Activated naive CD8-positive, alpha-beta T cell (primary cell): ENCODE results near the gene KCNH8.

Experiments used
- H3K27ac Mint-ChIP-seq: one replicate; pipeline ENCODE4 v1.8.0; 2021; ENCODE audit warnings: mixed read lengths
- H3K27me3 Mint-ChIP-seq: one replicate; pipeline ENCODE4 v1.8.0; 2021; ENCODE audit warnings: mixed read lengths
- H3K36me3 Mint-ChIP-seq: one replicate; pipeline ENCODE4 v1.8.0; 2021; ENCODE audit warnings: mixed read lengths
- H3K4me1 Mint-ChIP-seq: one replicate; pipeline ENCODE4 v1.8.0; 2021; ENCODE audit warnings: low read depth, mixed read lengths
- H3K4me3 Mint-ChIP-seq: one replicate; pipeline ENCODE4 v1.8.0; 2021; ENCODE audit warnings: mild to moderate bottlenecking, mixed read lengths
- H3K9me3 Mint-ChIP-seq: one replicate; pipeline ENCODE4 v1.8.0; 2021; ENCODE audit warnings: low read depth, mixed read lengths

Gene KCNH8

DNA sequence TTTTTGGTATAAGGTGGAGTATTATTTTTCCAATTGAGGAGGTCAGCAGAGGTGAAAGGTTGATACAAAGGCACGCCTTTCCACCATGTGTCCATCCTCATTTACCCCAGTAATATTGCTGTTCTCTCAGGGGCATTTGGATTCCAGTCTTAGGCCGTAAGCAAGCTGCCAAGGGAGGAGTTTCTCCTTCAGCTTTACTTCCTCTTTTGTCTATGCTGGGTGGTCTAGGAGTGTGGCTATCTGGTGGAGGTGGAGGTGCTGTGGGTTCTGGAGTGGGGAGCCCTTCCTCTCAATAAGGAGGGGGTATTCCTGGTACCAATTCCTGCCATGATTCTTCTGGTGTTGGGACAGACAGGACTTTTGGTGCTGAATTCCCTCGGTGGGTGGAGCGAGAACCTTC lies 340.6 kb downstream of the KCNH8 start:
- H3K27me3 Mint-ChIP-seq: no peaks in the 10 kb centered on the region
- no peak overlapping the region for H3K27ac Mint-ChIP-seq
- no peaks in the 10 kb centered on the region for H3K36me3 Mint-ChIP-seq
- no peaks in the 10 kb centered on the region for H3K4me1 Mint-ChIP-seq
- H3K4me3 Mint-ChIP-seq: no peak overlapping the region
- no peaks in the 10 kb centered on the region for H3K9me3 Mint-ChIP-seq

DNA sequence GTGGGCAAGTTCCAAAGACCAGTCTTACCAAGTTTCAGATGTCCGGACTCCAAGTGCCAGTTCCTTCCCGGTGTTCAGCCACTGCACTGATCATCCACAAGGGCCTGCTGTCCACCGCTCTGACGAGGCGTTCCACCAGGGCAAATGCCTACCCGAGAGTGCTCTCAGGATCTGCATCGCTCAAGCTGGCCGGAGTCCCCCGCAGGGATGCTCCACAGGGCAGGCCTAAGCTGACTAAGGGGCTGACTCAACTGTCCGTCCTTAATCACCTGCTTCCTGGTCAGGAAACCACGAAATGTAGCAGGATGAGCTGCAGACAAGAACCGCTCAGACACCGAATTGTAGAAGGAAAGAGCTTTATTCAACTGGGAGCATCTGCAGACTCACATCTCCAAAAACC lies 341.6 kb downstream of the KCNH8 start:
- no peaks in the 10 kb centered on the region for H3K4me1 Mint-ChIP-seq
- no peaks in the 10 kb centered on the region for H3K27me3 Mint-ChIP-seq
- H3K4me3 Mint-ChIP-seq: no peak overlapping the region
- H3K27ac Mint-ChIP-seq: no peak overlapping the region
- no peaks in the 10 kb centered on the region for H3K36me3 Mint-ChIP-seq
- H3K9me3 Mint-ChIP-seq: no peaks in the 10 kb centered on the region

DNA sequence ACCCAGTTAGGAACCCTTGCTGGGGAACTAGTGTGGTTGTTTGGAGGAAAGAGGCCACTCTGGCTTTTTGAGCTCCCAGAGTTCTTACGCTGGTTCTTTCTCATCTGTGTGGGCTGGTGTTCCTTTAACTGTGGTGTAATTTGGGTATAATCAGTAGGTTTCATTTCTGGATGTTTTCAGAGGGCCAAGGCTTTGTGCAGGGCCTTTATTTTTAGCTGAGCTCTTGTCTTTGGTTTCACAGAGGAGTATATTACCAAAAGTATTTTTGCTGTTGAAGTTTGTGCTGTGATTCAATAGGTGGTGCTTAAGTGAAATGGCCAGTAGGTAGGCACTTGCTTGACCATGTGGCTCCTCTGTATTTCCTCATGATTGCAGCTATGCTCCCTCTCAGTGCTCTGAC lies 357.9 kb downstream of the KCNH8 start:
- H3K27me3 Mint-ChIP-seq: no peaks in the 10 kb centered on the region
- H3K9me3 Mint-ChIP-seq: no peaks in the 10 kb centered on the region
- H3K4me3 Mint-ChIP-seq: no peak overlapping the region
- no peaks in the 10 kb centered on the region for H3K4me1 Mint-ChIP-seq
- H3K27ac Mint-ChIP-seq: no peak overlapping the region
- H3K36me3 Mint-ChIP-seq: no peaks in the 10 kb centered on the region

DNA sequence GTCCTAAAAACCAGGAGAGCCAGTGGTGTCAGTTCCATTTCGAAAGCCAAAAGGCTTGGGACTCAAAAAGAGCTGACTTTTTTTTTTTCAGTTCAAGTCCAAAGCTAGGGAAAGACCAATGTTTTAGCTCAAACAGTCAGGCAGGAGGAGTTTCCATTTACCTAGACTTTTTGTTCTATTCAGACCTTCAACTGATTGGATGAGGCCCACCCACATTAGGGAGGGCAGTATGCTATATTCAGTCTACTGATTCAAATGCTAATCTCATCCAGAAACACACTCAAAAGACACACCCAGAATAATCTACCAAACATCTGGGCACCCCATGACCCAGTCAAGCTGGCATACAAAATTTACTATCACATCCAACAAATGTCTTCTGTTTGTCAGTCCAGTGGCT lies 374.0 kb downstream of the KCNH8 start:
- peaks cover 4% of the 10 kb centered on the region for H3K9me3 Mint-ChIP-seq
- no peak overlapping the region for H3K27ac Mint-ChIP-seq
- no peaks in the 10 kb centered on the region for H3K4me1 Mint-ChIP-seq
- H3K4me3 Mint-ChIP-seq: no peak overlapping the region
- H3K27me3 Mint-ChIP-seq: no peaks in the 10 kb centered on the region
- H3K36me3 Mint-ChIP-seq: no peaks in the 10 kb centered on the region

DNA sequence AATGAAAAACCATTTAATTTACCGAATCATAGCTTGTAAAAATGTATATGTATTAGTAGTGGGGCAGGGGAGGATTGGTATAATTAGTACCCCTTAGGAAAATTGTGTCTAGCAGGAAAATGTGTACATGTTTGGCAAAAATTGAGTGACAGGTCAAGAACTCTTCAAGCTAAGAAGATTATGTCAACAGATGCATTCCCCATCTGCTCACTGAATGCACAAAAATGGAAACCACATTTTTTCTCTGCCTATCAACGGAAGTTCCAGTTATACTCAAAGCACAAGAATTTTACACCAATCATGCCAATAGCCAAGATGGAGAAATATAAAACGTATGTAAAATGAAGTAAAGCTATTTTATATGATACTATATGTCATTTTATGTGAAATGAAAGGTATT lies 377.8 kb downstream of the KCNH8 start:
- no peaks in the 10 kb centered on the region for H3K27me3 Mint-ChIP-seq
- no peak overlapping the region for H3K27ac Mint-ChIP-seq
- H3K4me1 Mint-ChIP-seq: no peaks in the 10 kb centered on the region
- peaks cover 4% of the 10 kb centered on the region for H3K9me3 Mint-ChIP-seq
- H3K4me3 Mint-ChIP-seq: no peak overlapping the region
- H3K36me3 Mint-ChIP-seq: no peaks in the 10 kb centered on the region

DNA sequence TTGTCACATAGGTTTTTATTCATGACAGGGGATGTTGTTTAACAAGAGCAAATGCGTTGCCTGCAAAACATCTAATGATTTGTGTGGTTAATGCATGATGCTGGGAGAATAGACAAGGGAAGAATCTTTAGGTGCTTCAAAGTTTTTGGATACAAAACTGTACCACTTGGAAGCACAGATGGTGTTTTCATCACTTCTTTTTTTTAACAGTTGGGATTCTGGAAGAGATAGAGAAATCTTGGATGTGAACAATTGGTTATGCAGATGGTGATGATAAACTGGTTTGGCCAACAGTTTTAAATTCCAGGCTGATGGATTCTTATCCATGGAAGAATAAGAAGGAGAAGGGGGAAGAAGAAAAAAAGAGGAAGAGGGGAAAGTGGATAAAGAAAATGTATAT lies 379.4 kb downstream of the KCNH8 start:
- Mint-ChIP-seq H3K36me3 (no peaks in the 10 kb centered on the region), H3K9me3 (no peaks in the 10 kb centered on the region), H3K27me3 (no peaks in the 10 kb centered on the region), H3K4me3 (no peak overlapping the region), H3K27ac (no peak overlapping the region), H3K4me1 (no peaks in the 10 kb centered on the region)

DNA sequence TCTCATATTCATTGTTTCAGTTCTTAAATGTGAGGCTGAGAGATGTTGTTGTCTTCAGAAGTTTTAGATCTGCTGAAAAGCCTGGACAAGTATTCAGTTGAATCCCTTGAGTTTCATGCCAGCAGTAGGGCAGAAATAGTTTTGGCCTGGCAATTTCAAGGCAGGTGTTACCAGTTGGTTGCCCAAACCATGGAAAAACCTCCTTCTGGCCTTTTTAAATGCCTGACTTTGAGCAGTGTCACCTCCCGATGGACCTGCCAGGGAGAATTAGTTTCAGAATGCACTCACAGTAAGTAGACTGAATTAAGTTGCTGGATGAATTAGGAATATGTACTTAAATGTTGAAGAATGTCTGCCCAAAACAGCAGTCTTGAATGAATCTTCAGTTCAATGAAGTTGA lies 383.1 kb downstream of the KCNH8 start:
- no peak overlapping the region for H3K4me3 Mint-ChIP-seq
- no peaks in the 10 kb centered on the region for H3K27me3 Mint-ChIP-seq
- no peak overlapping the region for H3K27ac Mint-ChIP-seq
- H3K4me1 Mint-ChIP-seq: no peaks in the 10 kb centered on the region
- H3K9me3 Mint-ChIP-seq: no peaks in the 10 kb centered on the region
- no peaks in the 10 kb centered on the region for H3K36me3 Mint-ChIP-seq

DNA sequence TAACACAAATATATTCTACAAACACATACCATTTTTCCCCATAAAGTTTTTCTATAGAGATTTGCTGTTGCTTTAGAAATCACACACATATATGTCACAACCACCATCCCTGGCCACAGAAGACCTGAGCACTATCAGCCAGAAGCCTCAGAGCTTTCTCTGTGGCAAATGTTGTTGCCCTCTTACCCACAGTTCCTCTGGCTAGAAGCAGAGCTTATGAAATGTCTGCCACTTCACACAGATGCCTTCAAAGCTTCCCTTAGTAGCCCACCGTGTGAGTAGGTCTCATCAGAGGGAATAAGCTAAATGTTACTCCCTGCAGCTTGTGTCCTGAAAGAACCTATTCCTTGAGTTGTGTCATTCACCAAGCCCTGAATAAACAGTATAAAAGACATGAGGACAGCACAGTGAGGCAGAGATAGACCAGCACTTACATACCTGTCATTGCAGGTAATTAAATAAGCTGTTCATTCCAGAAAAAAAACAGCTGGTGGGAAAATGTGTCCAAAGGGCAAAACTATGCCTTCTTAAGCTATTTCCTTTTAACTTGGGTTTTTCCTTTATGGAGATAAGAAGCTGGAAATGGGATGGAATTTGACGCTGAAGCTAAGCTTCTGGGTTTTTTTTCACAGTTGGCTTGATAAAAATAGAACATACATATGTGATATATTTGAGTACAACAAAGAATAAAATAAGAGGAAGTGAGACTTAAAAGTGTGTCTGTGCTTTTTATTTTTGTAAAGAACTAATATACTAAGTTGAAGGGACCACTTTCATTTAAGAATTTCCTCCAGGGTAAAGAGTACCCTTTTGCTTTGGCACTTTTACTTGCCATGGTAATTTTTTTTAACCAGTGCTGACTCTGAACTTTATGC lies 391.4 kb downstream of the KCNH8 start:
- no peaks in the 10 kb centered on the region for H3K9me3 Mint-ChIP-seq
- H3K27ac Mint-ChIP-seq: no peak overlapping the region
- H3K4me3 Mint-ChIP-seq: no peak overlapping the region
- H3K36me3 Mint-ChIP-seq: no peaks in the 10 kb centered on the region
- no peaks in the 10 kb centered on the region for H3K4me1 Mint-ChIP-seq
- H3K27me3 Mint-ChIP-seq: peaks cover 3% of the 10 kb centered on the region

DNA sequence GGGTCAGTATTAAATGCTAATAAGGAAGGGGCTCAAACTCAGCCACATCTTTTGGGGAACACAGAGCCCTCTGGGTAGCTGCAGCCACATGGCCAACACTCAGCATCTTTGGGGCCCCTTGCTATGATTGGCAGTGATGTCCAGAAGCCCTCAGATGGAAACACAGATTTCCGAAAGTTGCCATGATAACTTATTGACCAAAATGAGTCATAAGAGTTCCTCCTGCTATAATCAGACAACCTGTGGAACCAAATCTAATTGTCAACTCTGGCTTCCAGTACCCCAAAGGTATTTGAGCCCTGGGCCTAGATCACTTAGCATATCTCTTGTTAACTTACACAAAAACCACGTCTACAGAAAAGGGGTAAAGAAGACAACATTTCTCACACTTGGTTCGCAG lies 392.2 kb downstream of the KCNH8 start:
- no peaks in the 10 kb centered on the region for H3K36me3 Mint-ChIP-seq
- H3K4me3 Mint-ChIP-seq: no peak overlapping the region
- H3K9me3 Mint-ChIP-seq: no peaks in the 10 kb centered on the region
- H3K27me3 Mint-ChIP-seq: peaks cover 3% of the 10 kb centered on the region
- no peak overlapping the region for H3K27ac Mint-ChIP-seq
- H3K4me1 Mint-ChIP-seq: no peaks in the 10 kb centered on the region

DNA sequence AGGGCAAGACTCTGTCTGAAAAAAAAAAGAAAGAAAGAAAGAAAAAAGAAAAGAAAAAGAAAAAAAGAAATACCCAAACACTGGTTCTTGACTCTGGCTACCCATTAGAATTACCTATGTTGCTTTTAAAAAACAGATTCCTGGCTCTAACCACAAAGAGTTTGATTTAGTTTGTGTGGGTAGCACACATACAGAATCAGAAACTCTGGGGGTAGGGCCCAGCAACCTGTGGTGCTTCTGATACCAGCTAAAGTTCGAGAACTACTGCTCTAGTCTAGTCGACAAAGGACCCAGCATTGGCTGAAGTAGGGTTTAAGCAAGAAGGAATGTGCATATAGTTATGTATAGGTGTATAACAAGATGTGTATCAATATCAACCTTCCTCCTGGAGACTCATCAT lies 393.0 kb downstream of the KCNH8 start:
- Mint-ChIP-seq H3K9me3 (no peaks in the 10 kb centered on the region), H3K27ac (no peak overlapping the region)

DNA sequence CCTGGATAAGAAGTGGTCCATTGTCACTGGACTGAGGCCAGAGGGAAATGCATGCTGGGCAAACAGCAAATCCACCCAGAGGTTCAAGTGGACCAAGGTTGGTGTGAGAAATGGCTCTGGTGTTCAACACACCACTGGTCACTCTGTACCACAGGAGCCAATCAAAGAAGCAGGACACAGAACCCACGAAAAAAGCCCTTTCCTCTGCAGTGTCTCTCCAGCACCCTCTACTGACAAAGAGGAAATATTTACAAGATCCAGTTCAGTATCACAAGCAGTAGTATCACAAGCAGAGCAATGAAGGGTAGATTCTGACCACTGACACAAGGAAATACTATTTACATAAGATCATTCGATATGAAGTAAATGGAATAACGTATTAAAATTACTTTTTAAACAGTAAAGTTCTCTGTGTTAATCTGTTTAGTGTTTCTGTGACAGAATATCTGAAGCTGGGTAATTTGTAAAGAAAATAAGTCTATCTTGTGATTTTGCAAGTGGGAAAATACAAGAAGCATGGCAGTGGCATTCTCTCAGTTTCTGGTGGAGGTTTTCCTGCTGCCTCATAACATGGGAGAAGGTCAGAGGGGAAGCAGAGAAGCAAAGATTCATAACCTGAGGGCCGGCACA lies 395.0 kb downstream of the KCNH8 start:
- no peak overlapping the region for H3K27ac Mint-ChIP-seq
- H3K9me3 Mint-ChIP-seq: no peaks in the 10 kb centered on the region
- peaks cover 2% of the 10 kb centered on the region for H3K27me3 Mint-ChIP-seq
- no peak overlapping the region for H3K4me3 Mint-ChIP-seq
- no peaks in the 10 kb centered on the region for H3K36me3 Mint-ChIP-seq
- H3K4me1 Mint-ChIP-seq: no peaks in the 10 kb centered on the region

More for the DNA sequence above, 393.0 kb downstream of the KCNH8 start:
- no peaks in the 10 kb centered on the region for H3K36me3 Mint-ChIP-seq
- H3K4me3 Mint-ChIP-seq: no peak overlapping the region
- H3K4me1 Mint-ChIP-seq: no peaks in the 10 kb centered on the region
- H3K27me3 Mint-ChIP-seq: peaks cover 3% of the 10 kb centered on the region

DNA sequence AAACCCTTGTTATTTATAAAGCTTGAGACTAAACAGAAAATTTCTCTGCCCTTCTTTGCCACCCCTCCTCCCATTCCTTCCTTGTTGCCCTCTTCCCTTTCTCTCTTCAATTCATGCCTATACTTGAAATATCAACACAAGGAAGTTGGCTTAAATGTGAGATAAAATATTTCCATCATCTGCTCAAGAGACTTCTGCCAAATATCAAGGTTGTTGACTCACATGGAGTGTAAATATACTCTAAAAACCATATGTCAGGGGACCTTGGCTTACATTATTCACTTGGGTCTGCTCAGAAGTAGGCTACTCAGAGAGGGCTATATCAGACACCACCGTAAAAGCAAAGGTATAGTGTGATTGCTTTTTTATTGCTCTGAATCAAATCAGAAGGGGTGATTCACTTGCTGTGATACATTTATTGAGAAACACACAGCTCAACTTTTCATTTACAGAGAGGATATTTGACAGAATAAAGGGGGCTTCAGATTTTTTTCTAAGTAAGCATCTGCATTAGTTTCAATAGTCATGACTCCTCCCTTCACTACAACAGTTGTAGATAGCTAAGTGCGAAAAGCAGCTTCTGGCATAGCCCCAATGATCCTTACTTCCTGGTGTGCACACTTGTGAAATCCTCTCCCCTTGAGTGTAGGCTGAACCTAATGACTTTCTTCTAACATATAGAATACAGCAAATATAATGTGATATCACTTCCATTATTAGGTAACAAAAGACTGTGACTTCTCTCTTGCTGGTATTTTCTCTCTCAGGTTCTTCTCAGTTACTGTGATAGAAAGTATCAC lies 399.6 kb downstream of the KCNH8 start:
- Mint-ChIP-seq H3K27me3 (no peaks in the 10 kb centered on the region), H3K9me3 (peaks cover 6% of the 10 kb centered on the region), H3K36me3 (no peaks in the 10 kb centered on the region), H3K27ac (no peak overlapping the region), H3K4me1 (no peaks in the 10 kb centered on the region), H3K4me3 (no peak overlapping the region)

DNA sequence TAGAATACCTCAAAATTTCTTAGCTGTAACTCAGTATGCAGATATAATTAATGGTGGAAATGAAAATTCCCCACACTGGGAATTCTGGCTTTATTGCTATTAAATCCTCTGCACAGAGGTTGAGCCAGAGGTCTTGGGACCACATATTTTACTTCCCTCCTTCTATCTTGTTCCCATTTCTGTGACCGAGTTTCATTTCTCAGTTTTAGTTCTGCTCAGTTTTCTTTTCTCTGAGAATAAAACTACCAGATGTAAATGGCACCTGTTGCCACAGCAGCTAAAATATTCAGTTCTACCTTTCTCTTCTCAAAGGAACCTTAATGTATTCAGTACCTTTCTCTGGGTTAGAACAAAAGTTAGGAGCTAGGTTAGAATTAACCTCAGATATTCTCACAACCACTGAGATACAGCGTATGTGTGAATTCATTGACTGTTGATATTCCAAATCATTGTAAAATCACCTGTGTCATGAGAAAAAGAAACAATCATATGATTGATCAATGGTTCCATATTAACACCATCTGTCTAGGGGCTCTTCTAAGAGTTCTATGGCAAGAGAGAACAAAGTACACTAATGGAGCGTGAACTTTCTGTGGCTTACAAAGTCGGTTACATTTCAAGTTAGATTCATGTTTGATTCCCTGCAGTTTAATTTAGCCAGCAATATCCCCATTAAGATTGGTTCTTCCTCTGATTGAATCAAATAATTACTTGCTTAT lies 411.6 kb downstream of the KCNH8 start:
- Mint-ChIP-seq H3K4me3 (no peak overlapping the region), H3K27ac (no peak overlapping the region), H3K27me3 (no peaks in the 10 kb centered on the region), H3K36me3 (no peaks in the 10 kb centered on the region), H3K4me1 (no peaks in the 10 kb centered on the region), H3K9me3 (no peaks in the 10 kb centered on the region)

DNA sequence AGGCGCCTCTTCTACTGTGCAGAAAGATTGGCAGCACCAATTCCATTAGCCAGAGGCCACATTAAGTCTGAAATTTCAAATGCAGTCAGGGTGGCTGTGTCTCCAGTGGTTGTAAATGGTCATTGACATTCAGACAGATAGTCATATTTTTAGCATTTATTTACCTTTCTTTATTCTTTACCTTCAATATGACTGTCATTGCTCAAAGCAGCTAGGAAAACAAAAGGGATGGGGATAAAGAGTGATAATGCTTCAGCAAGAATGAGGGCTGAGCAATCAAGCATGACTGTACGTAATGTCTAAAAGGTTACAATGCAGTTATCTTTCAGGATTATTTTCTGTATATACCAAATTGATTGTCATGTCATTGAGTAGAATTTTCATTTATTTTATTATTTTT lies 425.3 kb downstream of the KCNH8 start:
- no peak overlapping the region for H3K27ac Mint-ChIP-seq
- no peaks in the 10 kb centered on the region for H3K36me3 Mint-ChIP-seq
- peaks cover 1% of the 10 kb centered on the region for H3K9me3 Mint-ChIP-seq
- H3K4me3 Mint-ChIP-seq: no peak overlapping the region
- H3K4me1 Mint-ChIP-seq: no peaks in the 10 kb centered on the region
- H3K27me3 Mint-ChIP-seq: no peaks in the 10 kb centered on the region

DNA sequence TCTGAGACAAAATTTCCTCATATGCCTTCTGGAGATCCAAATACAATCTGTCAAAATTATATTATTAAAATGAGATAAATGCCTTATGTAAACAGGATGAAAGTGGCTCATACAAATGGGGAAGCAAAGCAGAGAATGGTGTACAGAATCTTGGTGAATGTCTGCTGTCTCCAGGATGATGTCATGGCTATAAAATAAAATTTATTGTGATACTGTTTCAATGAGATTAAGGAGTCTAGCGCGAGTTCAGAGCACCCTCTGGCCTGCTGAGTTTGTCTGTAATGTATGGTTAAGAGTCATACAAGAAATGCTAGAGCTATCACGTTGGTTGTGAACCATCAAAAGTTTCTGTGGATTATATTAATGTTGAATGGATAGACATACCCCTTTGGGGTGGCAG lies 426.0 kb downstream of the KCNH8 start:
- Mint-ChIP-seq H3K4me3 (no peak overlapping the region), H3K4me1 (no peaks in the 10 kb centered on the region), H3K36me3 (no peaks in the 10 kb centered on the region), H3K27me3 (no peaks in the 10 kb centered on the region), H3K27ac (no peak overlapping the region), H3K9me3 (no peaks in the 10 kb centered on the region)
